ENCODE measurements around the gene GREB1.

Gene GREB1

DNA sequence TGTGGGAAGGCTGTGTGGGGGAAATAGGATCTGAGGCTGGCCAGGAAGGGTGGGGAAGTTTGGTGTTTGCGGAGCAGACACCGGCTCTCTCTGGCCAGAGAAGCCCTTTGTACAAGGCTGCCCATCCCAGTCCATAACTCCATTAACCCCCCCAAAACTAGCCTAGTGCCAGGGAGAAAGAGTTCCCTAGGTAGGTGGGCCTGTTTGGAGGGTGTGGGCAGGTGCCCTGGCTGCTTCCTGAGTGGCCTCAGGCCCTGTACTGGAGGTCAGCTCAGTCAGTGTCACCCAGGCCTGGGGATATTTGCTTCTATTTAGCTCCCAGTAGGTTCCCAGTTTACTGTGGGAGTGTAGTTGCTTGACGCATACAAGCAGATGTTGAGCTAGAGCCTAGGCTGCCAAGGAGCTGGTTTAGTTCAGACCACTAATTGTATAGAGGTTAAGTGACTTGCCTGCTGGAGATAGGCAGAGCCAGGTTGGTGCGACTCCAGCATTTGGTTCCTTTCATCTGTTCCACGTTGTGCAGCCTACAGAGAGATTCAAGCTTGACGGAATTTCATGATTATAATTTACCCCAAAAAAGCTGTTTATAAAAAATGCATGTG, 2.9 kb upstream of the GREB1 start:
- Histone ChIP-seq H3K27ac (no peak overlapping the region), H3K4me2 (no peak overlapping the region), H3K4me3 (IDR thresholded peaks at IDR 0.05; ENCODE audit: insufficient read depth, low read depth, low read length) (no peak overlapping the region), H3K79me2 (ENCODE audit: insufficient read depth, low read depth) (no peaks in the 10 kb centered on the region), H2AFZ (ENCODE audit: low read depth) (no peak overlapping the region), H3K36me3 (ENCODE audit: insufficient read depth) (no peaks in the 10 kb centered on the region), H3K4me1 (ENCODE audit: low read depth, poor library complexity, severe bottlenecking) (peaks cover 16% of the 10 kb centered on the region), H3K9ac (no peak overlapping the region), H3K27me3 (ENCODE audit: insufficient read depth, low read depth) (no peaks in the 10 kb centered on the region), H4K20me1 (ENCODE audit: insufficient read depth) (no peaks in the 10 kb centered on the region)
- TF ChIP-seq CTCF (conservative IDR thresholded peaks at IDR 0.05; ENCODE audit: low read depth, low read length) = no peak

GRCh38 chr2:11532416-11533055, 1.3 kb upstream of the GREB1 start:
- peak overlapping the region; percentile 24 for H3K4me2 ChIP-seq
- no peak overlapping the region for H3K4me3 ChIP-seq (IDR thresholded peaks at IDR 0.05; ENCODE audit: insufficient read depth, low read depth, low read length)
- H3K27ac ChIP-seq = peak overlapping the region; percentile 55
- H3K4me1 ChIP-seq (ENCODE audit: low read depth, poor library complexity, severe bottlenecking) = peaks cover 16% of the 10 kb centered on the region
- H2AFZ ChIP-seq (ENCODE audit: low read depth) = no peak overlapping the region; the same call in 1 of the 2 replicates
- no peak for TF ChIP-seq CTCF (conservative IDR thresholded peaks at IDR 0.05; ENCODE audit: low read depth, low read length)
- no peaks in the 10 kb centered on the region for H3K79me2 ChIP-seq (ENCODE audit: insufficient read depth, low read depth)
- peak overlapping the region; percentile 6; the same call in 1 of the 2 replicates for H3K9ac ChIP-seq
- no peaks in the 10 kb centered on the region for H3K27me3 ChIP-seq (ENCODE audit: insufficient read depth, low read depth)
- no peaks in the 10 kb centered on the region for H3K36me3 ChIP-seq (ENCODE audit: insufficient read depth)
- no peaks in the 10 kb centered on the region for H4K20me1 ChIP-seq (ENCODE audit: insufficient read depth)

GRCh38 chr2:11534071-11534745, 363 bp downstream of the GREB1 start:
- H3K4me1 ChIP-seq (ENCODE audit: low read depth, poor library complexity, severe bottlenecking) = peaks cover 16% of the 10 kb centered on the region
- no peak for TF ChIP-seq CTCF (conservative IDR thresholded peaks at IDR 0.05; ENCODE audit: low read depth, low read length)
- no peak overlapping the region for H3K4me2 ChIP-seq
- H3K4me3 ChIP-seq (IDR thresholded peaks at IDR 0.05; ENCODE audit: insufficient read depth, low read depth, low read length) = no peak overlapping the region
- no peaks in the 10 kb centered on the region for H3K79me2 ChIP-seq (ENCODE audit: insufficient read depth, low read depth)
- no peaks in the 10 kb centered on the region for H3K27me3 ChIP-seq (ENCODE audit: insufficient read depth, low read depth)
- H3K9ac ChIP-seq = no peak overlapping the region
- H4K20me1 ChIP-seq (ENCODE audit: insufficient read depth) = no peaks in the 10 kb centered on the region
- no peak overlapping the region for H3K27ac ChIP-seq
- no peaks in the 10 kb centered on the region for H3K36me3 ChIP-seq (ENCODE audit: insufficient read depth)
- H2AFZ ChIP-seq (ENCODE audit: low read depth) = no peak overlapping the region

DNA sequence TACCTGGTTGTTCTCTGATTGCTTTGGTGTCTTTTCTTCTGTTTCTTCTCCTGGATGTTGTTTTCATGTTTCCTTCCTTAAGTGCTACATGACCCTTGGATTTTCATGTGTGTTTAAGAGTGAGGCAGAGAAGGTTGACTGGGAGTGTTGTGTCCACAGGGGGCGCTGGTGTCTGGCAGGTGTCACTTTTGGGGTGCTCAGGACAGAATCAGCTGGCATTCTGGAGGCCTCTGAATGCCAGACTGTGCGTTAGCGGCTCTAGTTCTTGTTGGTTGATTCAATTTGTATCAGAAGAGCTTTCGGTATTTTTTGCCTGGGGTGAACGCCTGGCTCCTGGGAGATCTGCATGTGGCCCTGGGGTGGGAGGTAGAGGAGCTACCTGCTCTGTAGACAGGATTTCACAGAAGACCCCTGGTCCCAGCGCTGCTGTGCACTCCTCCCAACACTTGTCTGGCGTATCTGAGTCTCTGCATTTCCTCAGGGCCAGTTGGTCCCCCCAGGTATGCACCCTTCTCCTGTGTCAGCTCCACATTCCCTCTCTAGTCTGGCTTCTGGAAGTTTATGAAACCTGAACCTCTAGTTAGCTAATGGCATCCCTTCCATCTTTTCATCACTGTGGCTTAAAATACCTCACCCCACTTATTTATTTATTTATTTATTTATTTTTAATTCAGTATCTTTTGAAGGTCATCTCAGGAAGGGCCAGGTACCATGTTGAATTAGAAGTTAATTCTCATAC, 1.1 kb downstream of the GREB1 start:
- H2AFZ ChIP-seq (ENCODE audit: low read depth) = no peak overlapping the region
- no peaks in the 10 kb centered on the region for H3K36me3 ChIP-seq (ENCODE audit: insufficient read depth)
- no peak overlapping the region for H3K4me2 ChIP-seq
- H3K4me1 ChIP-seq (ENCODE audit: low read depth, poor library complexity, severe bottlenecking) = peaks cover 16% of the 10 kb centered on the region
- H4K20me1 ChIP-seq (ENCODE audit: insufficient read depth) = no peaks in the 10 kb centered on the region
- no peak overlapping the region for H3K27ac ChIP-seq
- H3K4me3 ChIP-seq (IDR thresholded peaks at IDR 0.05; ENCODE audit: insufficient read depth, low read depth, low read length) = no peak overlapping the region
- peak; percentile 48; the same call in 1 of the 2 replicates for TF ChIP-seq CTCF (conservative IDR thresholded peaks at IDR 0.05; ENCODE audit: low read depth, low read length)
- H3K9ac ChIP-seq = no peak overlapping the region
- no peaks in the 10 kb centered on the region for H3K27me3 ChIP-seq (ENCODE audit: insufficient read depth, low read depth)
- H3K79me2 ChIP-seq (ENCODE audit: insufficient read depth, low read depth) = no peaks in the 10 kb centered on the region

Measured in KMS-11 (cell line).